Upper lobe of left lung (tissue), 6 donors: ENCODE measurements around the gene ZC3H4. TPM values are rescaled to one million over a fixed set of nuclear protein-coding genes. Genes with fewer than 3 reads are reported as not detected.

Experiments
- ATAC-seq, 2 donors: fragments of 200-7000 bp; cut with Tn5 transposase; one replicate each; pipeline ENCODE4 v1.9.1; 2022; ENCODE audit warnings: mild to moderate bottlenecking in 2 of 2, moderate library complexity in 2 of 2; ENCODE audit not compliant: low FRiP score in 2 of 2
- DNase-seq, 2 donors: peaks; one replicate each; pipeline ENCODE4 v3.0.0-alpha.2; 2019 to 2020
- H3K27ac ChIP-seq, 4 donors: fragments of 200-600 bp; sonication (generic); one replicate each; pipeline ENCODE4 v1.5.1; 2016 to 2019
- H3K27me3 ChIP-seq, 4 donors: fragments of 200-600 bp; sonication (generic); one replicate each; pipeline ENCODE4 v1.5.1; 2017 to 2019
- H3K36me3 ChIP-seq, 4 donors: fragments of 200-600 bp; sonication (generic); one replicate each; pipeline ENCODE4 v1.5.1; 2016 to 2019
- H3K4me1 ChIP-seq, 4 donors: fragments of 200-600 bp; sonication (generic); one replicate each; pipeline ENCODE4 v1.5.1; 2018 to 2019
- H3K4me3 ChIP-seq, 4 donors: fragments of 200-600 bp; sonication (generic); one replicate each; pipeline ENCODE4 v1.5.1; 2017 to 2019; ENCODE audit warnings: mild to moderate bottlenecking in 2 of 4, moderate library complexity in 1 of 4
- H3K9me3 ChIP-seq, 4 donors: fragments of 200-600 bp; sonication (generic); one replicate each; pipeline ENCODE4 v1.5.1; 2018 to 2019
- EP300 ChIP-seq, 4 donors: sonication (generic); formaldehyde crosslinking; IDR thresholded peaks; one replicate each; pipeline ENCODE4 v1.5.1; 2017; ENCODE audit warnings: antibody characterized with exemption in 4 of 4, control low read depth in 2 of 4
- POLR2A ChIP-seq, 4 donors: fragments of 450-650 bp; IDR thresholded peaks; one replicate each; pipeline ENCODE4 v1.5.1; 2016 to 2017; ENCODE audit warnings: antibody characterized with exemption in 4 of 4, mild to moderate bottlenecking in 2 of 4
- POLR2AphosphoS5 ChIP-seq, 2 donors: sonication (generic); formaldehyde crosslinking; IDR thresholded peaks; one replicate each; pipeline ENCODE4 v1.5.1; 2017; ENCODE audit warnings: antibody characterized with exemption in 2 of 2
- WGBS, 2 donors: methylation state at CpG; one replicate each; pipeline ENCODE4 v1.1.5; 2017 to 2018; 5-methylcytosine and 5-hydroxymethylcytosine counted together
- total RNA-seq, 6 donors: library from RNA; depleted of rRNA in 4 of 6; stranded (reverse); fragments of >200 nt in 4 of 6; gene quantifications; one replicate each; pipeline versions ENCODE4 v1.1.0 to v1.2.1, GENCODE V29; 2016 to 2021
- TF ChIP-seq, protein P1 (sequence below), 6 experiments: fragments of 450-650 bp in 4 of 6; fragments of 200-600 bp in 2 of 6; sonication (generic) in 2 of 6; IDR thresholded peaks; one replicate each; pipeline ENCODE4 v1.5.1; 2016 to 2019; ENCODE audit warnings: antibody characterized with exemption in 6 of 6
- donor health status: DM: no; HTN: no; CAD: no; lungs with moderate emphysema.
- donor health status: DM: no; HTN: yes; CAD: no; lungs with severe emphysema.

ZC3H4 gene
- total RNA-seq, 6 donors from 2014 or later, result 28.6 to 57.6 (median 44.1) TPM

DNA sequence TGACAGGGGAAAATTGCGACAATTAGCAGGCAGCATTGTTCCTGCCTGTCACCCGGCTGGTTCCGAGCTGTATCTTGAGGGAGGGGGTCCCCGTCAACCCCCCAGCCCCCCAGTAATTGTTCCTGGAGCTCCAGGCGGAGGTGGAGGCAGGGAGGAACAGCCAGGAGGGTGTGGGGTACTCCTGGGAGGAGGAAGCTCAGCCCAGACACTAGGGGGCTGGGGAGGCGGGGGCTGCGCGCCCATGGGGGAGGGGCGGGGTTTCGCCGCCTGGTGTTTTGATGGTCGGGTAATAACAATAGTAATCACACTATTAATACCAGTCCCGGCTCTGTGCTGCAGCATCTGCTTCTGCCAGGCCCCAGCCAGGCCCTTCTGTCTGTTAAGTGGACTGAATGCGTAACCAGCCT lies 85.4 kb downstream of the ZC3H4 start:
- H3K4me3 ChIP-seq, result no peak overlapping the region
- no peak overlapping the region for H3K27ac ChIP-seq
- H3K36me3 ChIP-seq, result no peaks in the 10 kb centered on the region
- TF ChIP-seq POLR2A (IDR thresholded peaks at IDR 0.05) (no peak), EP300 (IDR thresholded peaks at IDR 0.05) (no peak), POLR2AphosphoS5 (IDR thresholded peaks at IDR 0.05) (no peak)
- TF ChIP-seq, protein P1, sequence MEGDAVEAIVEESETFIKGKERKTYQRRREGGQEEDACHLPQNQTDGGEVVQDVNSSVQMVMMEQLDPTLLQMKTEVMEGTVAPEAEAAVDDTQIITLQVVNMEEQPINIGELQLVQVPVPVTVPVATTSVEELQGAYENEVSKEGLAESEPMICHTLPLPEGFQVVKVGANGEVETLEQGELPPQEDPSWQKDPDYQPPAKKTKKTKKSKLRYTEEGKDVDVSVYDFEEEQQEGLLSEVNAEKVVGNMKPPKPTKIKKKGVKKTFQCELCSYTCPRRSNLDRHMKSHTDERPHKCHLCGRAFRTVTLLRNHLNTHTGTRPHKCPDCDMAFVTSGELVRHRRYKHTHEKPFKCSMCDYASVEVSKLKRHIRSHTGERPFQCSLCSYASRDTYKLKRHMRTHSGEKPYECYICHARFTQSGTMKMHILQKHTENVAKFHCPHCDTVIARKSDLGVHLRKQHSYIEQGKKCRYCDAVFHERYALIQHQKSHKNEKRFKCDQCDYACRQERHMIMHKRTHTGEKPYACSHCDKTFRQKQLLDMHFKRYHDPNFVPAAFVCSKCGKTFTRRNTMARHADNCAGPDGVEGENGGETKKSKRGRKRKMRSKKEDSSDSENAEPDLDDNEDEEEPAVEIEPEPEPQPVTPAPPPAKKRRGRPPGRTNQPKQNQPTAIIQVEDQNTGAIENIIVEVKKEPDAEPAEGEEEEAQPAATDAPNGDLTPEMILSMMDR (IDR thresholded peaks at IDR 0.05), result no peak
- 11 to 16% methylated on average over 7 to 8 of the region's 14 CpGs for WGBS, 2 donors
- no peak for ATAC-seq
- DNase-seq, result no peak
- no peaks in the 10 kb centered on the region for H3K9me3 ChIP-seq
- peaks cover 0 to 24% (median 12%) of the 10 kb centered on the region in 4 donors for H3K27me3 ChIP-seq
- peaks cover under 1 to 10% (median 1%) of the 10 kb centered on the region in 4 donors for H3K4me1 ChIP-seq

DNA sequence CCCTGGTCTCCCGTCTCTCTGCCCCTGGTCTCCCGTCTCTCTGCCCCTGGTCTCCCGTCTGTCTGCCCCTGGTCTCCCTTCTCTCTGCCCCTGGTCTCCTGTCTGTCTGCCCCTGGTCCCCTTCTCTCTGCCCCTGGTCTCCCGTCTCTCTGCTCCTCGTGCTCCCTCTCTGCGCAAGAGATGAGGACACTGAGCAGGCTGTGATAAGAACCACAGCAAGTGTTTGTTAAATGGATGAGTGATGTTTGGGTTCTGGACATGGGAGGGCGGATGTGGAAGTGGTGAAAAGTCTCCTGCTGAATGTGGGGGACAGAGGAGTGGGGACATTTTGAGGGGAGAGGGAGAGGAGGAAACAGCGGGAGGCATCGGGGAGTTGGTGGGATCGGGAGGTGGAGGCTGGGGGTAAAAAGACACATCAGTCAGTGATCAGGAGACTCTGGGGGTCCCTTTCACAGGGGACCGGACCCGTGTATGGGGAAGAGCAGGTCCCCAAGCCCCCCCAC lies 85.9 kb downstream of the ZC3H4 start:
- H3K36me3 ChIP-seq, result no peaks in the 10 kb centered on the region
- no peak for TF ChIP-seq EP300 (IDR thresholded peaks at IDR 0.05)
- TF ChIP-seq POLR2A (IDR thresholded peaks at IDR 0.05), result no peak
- no peak for TF ChIP-seq POLR2AphosphoS5 (IDR thresholded peaks at IDR 0.05)
- TF ChIP-seq, protein P1 (IDR thresholded peaks at IDR 0.05), result no peak
- WGBS, 2 donors, result 28 to 36% methylated on average over 8 to 10 of the region's 12 CpGs
- peaks cover 3 to 15% (median 6%) of the 10 kb centered on the region in 4 donors for H3K4me1 ChIP-seq
- H3K27ac ChIP-seq, result no peak overlapping the region
- ATAC-seq (no peak), DNase-seq (no peak)
- H3K9me3 ChIP-seq, result no peaks in the 10 kb centered on the region
- H3K27me3 ChIP-seq, result peaks cover 0 to 29% (median 15%) of the 10 kb centered on the region in 4 donors
- no peak overlapping the region for H3K4me3 ChIP-seq

GRCh38 chr19:47026889-47027288 lies 86.7 kb downstream of the ZC3H4 start:
- DNase-seq, result no peak
- H3K27ac ChIP-seq, result no peak overlapping the region
- H3K27me3 ChIP-seq, result peaks cover 3 to 32% (median 18%) of the 10 kb centered on the region in 4 donors
- H3K9me3 ChIP-seq, result no peaks in the 10 kb centered on the region
- no peak overlapping the region for H3K4me3 ChIP-seq
- TF ChIP-seq POLR2A (IDR thresholded peaks at IDR 0.05), result no peak
- TF ChIP-seq POLR2AphosphoS5 (IDR thresholded peaks at IDR 0.05), result no peak
- TF ChIP-seq, protein P1 (IDR thresholded peaks at IDR 0.05), result no peak
- TF ChIP-seq EP300 (IDR thresholded peaks at IDR 0.05), result no peak
- ATAC-seq, result no peak
- 87 to 93% methylated on average over 8 of the region's 8 CpGs for WGBS, 2 donors
- peaks cover 3 to 16% (median 6%) of the 10 kb centered on the region in 4 donors for H3K4me1 ChIP-seq
- no peaks in the 10 kb centered on the region for H3K36me3 ChIP-seq

DNA sequence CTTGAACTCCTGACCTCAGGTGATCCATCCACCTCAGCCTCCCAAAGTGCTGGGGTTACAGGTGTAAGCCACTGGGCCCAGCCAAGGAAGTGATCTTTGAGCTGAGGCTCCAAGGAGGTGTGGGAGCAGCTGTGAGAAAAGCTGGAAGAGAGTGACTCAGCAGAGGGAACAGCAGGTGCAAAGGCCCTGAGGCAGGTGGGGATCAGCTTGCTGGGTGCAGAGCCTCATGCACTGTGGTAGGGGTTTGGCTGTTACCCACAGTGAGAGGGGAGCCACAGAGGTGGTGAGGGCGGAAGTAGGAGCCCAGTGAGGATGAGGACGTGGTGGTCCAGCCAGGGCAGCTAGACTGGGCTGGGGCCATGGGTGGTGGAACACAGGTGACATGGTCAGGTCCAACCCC lies 87.4 kb downstream of the ZC3H4 start:
- H3K36me3 ChIP-seq, result no peaks in the 10 kb centered on the region
- peak in 1 of 2 donors; percentile 36 for ATAC-seq
- H3K27me3 ChIP-seq, result peaks cover 3 to 39% (median 24%) of the 10 kb centered on the region in 4 donors
- 90 to 100% methylated on average over 1 to 2 of the region's 2 CpGs for WGBS, 2 donors
- TF ChIP-seq EP300 (IDR thresholded peaks at IDR 0.05), result no peak
- TF ChIP-seq POLR2A (IDR thresholded peaks at IDR 0.05), result no peak
- no peak for TF ChIP-seq POLR2AphosphoS5 (IDR thresholded peaks at IDR 0.05)
- TF ChIP-seq, protein P1 (IDR thresholded peaks at IDR 0.05), result no peak
- H3K27ac ChIP-seq, result no peak overlapping the region
- no peak for DNase-seq
- no peaks in the 10 kb centered on the region for H3K9me3 ChIP-seq
- H3K4me1 ChIP-seq, result peaks cover 10 to 23% (median 14%) of the 10 kb centered on the region in 4 donors
- no peak overlapping the region for H3K4me3 ChIP-seq

- 78 to 93% methylated on average over 3 to 5 of the region's 5 CpGs for WGBS, 2 donors
- Histone ChIP-seq H3K4me3 (no peak overlapping the region), H3K36me3 (no peaks in the 10 kb centered on the region), H3K27ac (no peak overlapping the region), H3K9me3 (no peaks in the 10 kb centered on the region), H3K27me3 (peaks cover 3 to 56% (median 40%) of the 10 kb centered on the region in 4 donors), H3K4me1 (peaks cover 23 to 39% (median 30%) of the 10 kb centered on the region in 4 donors)
- DNase-seq (no peak), ATAC-seq (no peak)
- TF ChIP-seq EP300 (IDR thresholded peaks at IDR 0.05), result no peak
- no peak for TF ChIP-seq POLR2AphosphoS5 (IDR thresholded peaks at IDR 0.05)
Measured at GRCh38 chr19:47024502-47024901, 89.1 kb downstream of the ZC3H4 start.
